Measurements from ENCODE around the gene STPG1.

Gene STPG1

GRCh38 chr1:24424990-24425389, 11.4 kb upstream of the STPG1 start:
- no peak for TF ChIP-seq CTCF (IDR thresholded peaks at IDR 0.05)

- no peak for TF ChIP-seq CTCF (IDR thresholded peaks at IDR 0.05)
Measured at GRCh38 chr1:24424207-24424606, 10.6 kb upstream of the STPG1 start.

- TF ChIP-seq CTCF (IDR thresholded peaks at IDR 0.05), result no peak
Measured at GRCh38 chr1:24421502-24421901, 7.9 kb upstream of the STPG1 start.

GRCh38 chr1:24420547-24420946, 7.0 kb upstream of the STPG1 start:
- no peak for TF ChIP-seq CTCF (IDR thresholded peaks at IDR 0.05)

- TF ChIP-seq CTCF (IDR thresholded peaks at IDR 0.05), result no peak
Measured at GRCh38 chr1:24418898-24419628, 5.5 kb upstream of the STPG1 start.

- TF ChIP-seq CTCF (IDR thresholded peaks at IDR 0.05), result no peak
Measured at GRCh38 chr1:24417681-24418080, 4.1 kb upstream of the STPG1 start.

GRCh38 chr1:24416666-24417391, 3.2 kb upstream of the STPG1 start:
- no peak for TF ChIP-seq CTCF (IDR thresholded peaks at IDR 0.05)

Measured in LNCAP (cell line).